ENCODE data around the gene CNTN5. TPM values are rescaled to one million over a fixed set of nuclear protein-coding genes. Genes with fewer than 3 reads are reported as not detected.

CNTN5 gene
- total RNA-seq, 2 donors from 2014 or later: 1.4 to 3.3 TPM

- TF ChIP-seq CTCF (conservative IDR thresholded peaks at IDR 0.05): no peak
- H3K27me3 Mint-ChIP-seq (ENCODE audit: insufficient read depth): peaks cover 3% of the 10 kb centered on the region
- no peaks in the 10 kb centered on the region for H3K36me3 Mint-ChIP-seq (ENCODE audit: low read depth)
- H3K4me1 ChIP-seq (ENCODE audit: control insufficient read depth, insufficient read depth, low read length): no peaks in the 10 kb centered on the region
- H3K4me3 Mint-ChIP-seq: no peak overlapping the region
- peaks cover 35% of the 10 kb centered on the region for H3K4me1 Mint-ChIP-seq
- H3K27me3 ChIP-seq (ENCODE audit: control insufficient read depth, insufficient read depth, low read length, poor library complexity, severe bottlenecking): no peaks in the 10 kb centered on the region
- no peaks in the 10 kb centered on the region for H3K9me3 Mint-ChIP-seq
- peak; percentile 63 for DNase-seq
- no peaks in the 10 kb centered on the region for H3K36me3 ChIP-seq (ENCODE audit: control insufficient read depth, insufficient read depth, low read length)
- no peak overlapping the region for H3K27ac Mint-ChIP-seq
- no peak overlapping the region for H3K27ac ChIP-seq (ENCODE audit: low read depth, low read length)
- 87 to 95% methylated on average over 8 to 12 of the region's 12 CpGs for WGBS, 2 experiments (ENCODE audit: insufficient coverage in 1 of 2, insufficient read length in 1 of 2)
- no peak overlapping the region for H3K4me3 ChIP-seq (ENCODE audit: low read length)
- no peak overlapping the region for H3K9ac ChIP-seq (ENCODE audit: extremely low read depth, low read length, poor library complexity, severe bottlenecking)
- H3K9me3 ChIP-seq (ENCODE audit: control insufficient read depth, low read length): peaks cover 4% of the 10 kb centered on the region
These were observed 403.8 kb downstream of the CNTN5 start for GRCh38 chr11:99424313-99425084.

GRCh38 chr11:99425596-99425995 lies 404.8 kb downstream of the CNTN5 start:
- Histone ChIP-seq H3K9me3 (ENCODE audit: control insufficient read depth, low read length) (peaks cover 4% of the 10 kb centered on the region), H3K27me3 (ENCODE audit: control insufficient read depth, insufficient read depth, low read length, poor library complexity, severe bottlenecking) (no peaks in the 10 kb centered on the region), H3K9ac (ENCODE audit: extremely low read depth, low read length, poor library complexity, severe bottlenecking) (no peak overlapping the region), H3K27ac (ENCODE audit: low read depth, low read length) (no peak overlapping the region), H3K36me3 (ENCODE audit: control insufficient read depth, insufficient read depth, low read length) (no peaks in the 10 kb centered on the region), H3K4me1 (ENCODE audit: control insufficient read depth, insufficient read depth, low read length) (no peaks in the 10 kb centered on the region), H3K4me3 (ENCODE audit: low read length) (no peak overlapping the region)
- peaks cover 3% of the 10 kb centered on the region for H3K27me3 Mint-ChIP-seq (ENCODE audit: insufficient read depth)
- no peak for DNase-seq
- peaks cover 25% of the 10 kb centered on the region for H3K4me1 Mint-ChIP-seq
- TF ChIP-seq CTCF (conservative IDR thresholded peaks at IDR 0.05): no peak
- WGBS, 2 experiments (ENCODE audit: insufficient coverage in 1 of 2, insufficient read length in 1 of 2): 50% methylated on average over 2 of the region's 2 CpGs; no CpG with 5 or more reads in 1 of the 2 experiments
- no peaks in the 10 kb centered on the region for H3K9me3 Mint-ChIP-seq
- no peaks in the 10 kb centered on the region for H3K36me3 Mint-ChIP-seq (ENCODE audit: low read depth)
- no peak overlapping the region for H3K4me3 Mint-ChIP-seq
- H3K27ac Mint-ChIP-seq: no peak overlapping the region

- Mint-ChIP-seq H3K4me3 (no peak overlapping the region), H3K36me3 (ENCODE audit: low read depth) (no peaks in the 10 kb centered on the region), H3K4me1 (peaks cover 14% of the 10 kb centered on the region), H3K9me3 (no peaks in the 10 kb centered on the region), H3K27me3 (ENCODE audit: insufficient read depth) (no peaks in the 10 kb centered on the region), H3K27ac (no peak overlapping the region)
- no peaks in the 10 kb centered on the region for H3K27me3 ChIP-seq (ENCODE audit: control insufficient read depth, insufficient read depth, low read length, poor library complexity, severe bottlenecking)
- H3K36me3 ChIP-seq (ENCODE audit: control insufficient read depth, insufficient read depth, low read length): no peaks in the 10 kb centered on the region
- DNase-seq: no peak
- H3K9ac ChIP-seq (ENCODE audit: extremely low read depth, low read length, poor library complexity, severe bottlenecking): no peak overlapping the region
- no peak overlapping the region for H3K4me3 ChIP-seq (ENCODE audit: low read length)
- no peak for TF ChIP-seq CTCF (conservative IDR thresholded peaks at IDR 0.05)
- H3K27ac ChIP-seq (ENCODE audit: low read depth, low read length): no peak overlapping the region
- 100% methylated on average over 3 of the region's 3 CpGs; no CpG with 5 or more reads in 1 of the 2 experiments for WGBS, 2 experiments (ENCODE audit: insufficient coverage in 1 of 2, insufficient read length in 1 of 2)
- no peaks in the 10 kb centered on the region for H3K4me1 ChIP-seq (ENCODE audit: control insufficient read depth, insufficient read depth, low read length)
- no peaks in the 10 kb centered on the region for H3K9me3 ChIP-seq (ENCODE audit: control insufficient read depth, low read length)
These were observed 411.9 kb downstream of the CNTN5 start for GRCh38 chr11:99432677-99433076.
